GM12878 (cell line): ENCODE data around the gene DDX54. TPM values are rescaled to one million over a fixed set of nuclear protein-coding genes. Genes with fewer than 3 reads are reported as not detected.

ENCODE experiments used
- ATAC-seq: fragments of 200-7000 bp; cut with Tn5 transposase; 3 replicates; pipeline ENCODE4 v1.9.1; 2020; ENCODE audit warnings: mild to moderate bottlenecking, moderate library complexity
- BruUV-seq: library from RNA; stranded (reverse); fragments of 400-500 nt; replicated peaks from 2 replicates; lab custom pipeline; 2021; lab: Mats Ljungman, UMichigan
- CTCF ChIA-PET: fragments of 300-600 bp; sonication (Branson Sonifier 250); formaldehyde crosslinking; extraction: SDS; loops from one replicate; lab custom pipeline; 2021; ENCODE audit warnings: inconsistent platforms; lab: Yijun Ruan, JAX
- POLR2A ChIA-PET: fragments of 350-600 bp; formaldehyde crosslinking; extraction: SDS; loops from one replicate; lab custom pipeline; 2021; ENCODE audit warnings: inconsistent platforms; lab: Charles Lee
- RAD21 ChIA-PET: fragments of 300-600 bp; sonication (Branson Sonifier 250); formaldehyde crosslinking; loops from one replicate; lab custom pipeline; 2023; ENCODE audit warnings: antibody characterized with exemption; ENCODE audit not compliant: unreplicated experiment; lab: Charles Lee
- SMC1A ChIA-PET: fragments of 300-600 bp; sonication (Branson Sonifier 250); formaldehyde crosslinking; loops from one replicate; lab custom pipeline; 2023; ENCODE audit not compliant: unreplicated experiment, uncharacterized antibody; lab: Charles Lee
- DNase-seq: peaks from one replicate; pipeline ENCODE4 v3.0.0-alpha.2; 2011; ENCODE audit warnings: low read depth, low spot score
- FAIRE-seq: peaks from 3 replicates; lab custom pipeline; 2011; peaks lifted over from hg19 to GRCh38; lab: Jason Lieb, UNC
- H2AFZ ChIP-seq: 2 replicates; pipeline ENCODE4 v1.6.0; 2011; ENCODE audit warnings: low read depth, low read length, control low read depth; ENCODE audit not compliant: control insufficient read depth
- H3K27ac ChIP-seq: 2 replicates; pipeline ENCODE4 v1.5.1; 2011; ENCODE audit warnings: control low read depth; ENCODE audit not compliant: control insufficient read depth, insufficient read depth
- H3K27me3 ChIP-seq, 2 experiments: replicated peaks in 1 of 2; 2 replicates each; pipeline versions ENCODE4 v1.6.0 to v1.6.1; 2011; ENCODE audit warnings: low read length in 1 of 2; ENCODE audit not compliant: control insufficient read depth in 2 of 2, insufficient read depth in 2 of 2
- H3K36me3 ChIP-seq, 2 experiments: 2 replicates each; pipeline ENCODE4 v1.5.1; 2011; ENCODE audit warnings: low read length in 1 of 2; ENCODE audit not compliant: control insufficient read depth in 2 of 2, insufficient read depth in 2 of 2
- H3K4me1 ChIP-seq: 2 replicates; pipeline ENCODE4 v1.6.1; 2011; ENCODE audit warnings: mild to moderate bottlenecking, low read length, moderate library complexity, mixed read lengths; ENCODE audit not compliant: control insufficient read depth, insufficient read depth
- H3K4me2 ChIP-seq: 2 replicates; pipeline ENCODE4 v1.6.0; 2011; ENCODE audit warnings: control low read depth; ENCODE audit not compliant: control insufficient read depth, insufficient read depth
- H3K4me3 ChIP-seq: fragments of 200-600 bp; sonication (generic); 2 replicates; pipeline ENCODE4 v1.5.1; 2016
- H3K79me2 ChIP-seq: 2 replicates; pipeline ENCODE4 v1.6.0; 2011; ENCODE audit warnings: low read length; ENCODE audit not compliant: control insufficient read depth, insufficient read depth
- H3K9ac ChIP-seq: 2 replicates; pipeline ENCODE4 v1.8.0; 2011; ENCODE audit warnings: low read length, control low read depth, mixed read lengths; ENCODE audit not compliant: control insufficient read depth, insufficient read depth
- H3K9me3 ChIP-seq: replicated peaks from 3 replicates; pipeline ENCODE4 v1.5.1; 2011; ENCODE audit warnings: mild to moderate bottlenecking, low read length; ENCODE audit not compliant: control insufficient read depth, insufficient read depth
- H4K20me1 ChIP-seq: 2 replicates; pipeline ENCODE4 v1.6.0; 2011; ENCODE audit not compliant: control insufficient read depth, insufficient read depth
- MTA2 ChIP-seq: fragments of 450-650 bp; IDR thresholded peaks from 2 replicates; pipeline ENCODE4 v1.6.1; 2016; ENCODE audit warnings: low read depth, mild to moderate bottlenecking, moderate library complexity
- POLR2AphosphoS5 ChIP-seq: IDR thresholded peaks from 2 replicates; pipeline ENCODE4 v1.6.1; 2011; ENCODE audit warnings: mild to moderate bottlenecking, low read length, inconsistent platforms
- SPI1 ChIP-seq: IDR thresholded peaks from 2 replicates; pipeline ENCODE4 v1.6.1; 2011; ENCODE audit warnings: low read depth, mild to moderate bottlenecking, low read length, moderate library complexity, borderline replicate concordance; ENCODE audit not compliant: insufficient read depth
- SRF ChIP-seq, 2 experiments: IDR thresholded peaks; 2 replicates each; pipeline ENCODE4 v1.6.1; 2011; ENCODE audit warnings: low read depth in 2 of 2, low read length in 2 of 2, mild to moderate bottlenecking in 1 of 2, moderate library complexity in 1 of 2
- TCF12 ChIP-seq: IDR thresholded peaks from 2 replicates; pipeline ENCODE4 v1.6.1; 2011; ENCODE audit warnings: low read depth, mild to moderate bottlenecking, low read length
- ZBTB11 ChIP-seq: fragments of 450-650 bp; formaldehyde crosslinking; IDR thresholded peaks from 2 replicates; pipeline ENCODE4 v1.5.0; 2022; ENCODE audit warnings: mild to moderate bottlenecking, missing genetic modification characterization
- ZNF24 ChIP-seq: fragments of 450-650 bp; IDR thresholded peaks from 2 replicates; pipeline ENCODE4 v1.6.1; 2017; ENCODE audit warnings: antibody characterized with exemption, mild to moderate bottlenecking
- ZZZ3 ChIP-seq: IDR thresholded peaks from 2 replicates; pipeline ENCODE4 v1.6.1; 2011; ENCODE audit warnings: low read depth; ENCODE audit not compliant: control insufficient read depth, insufficient read length
- whole genome bisulfite sequencing: methylation state at CpG from one replicate; pipeline ENCODE4 v1.1.6; 2016; ENCODE audit warnings: low lambda C conversion rate; ENCODE audit not compliant: insufficient replicate concordance, insufficient coverage; ENCODE audit errors: missing lambda C conversion rate; 5-methylcytosine and 5-hydroxymethylcytosine counted together
- in situ Hi-C: fragments of 300-500 bp; cut with MboI; formaldehyde crosslinking; loops from 9 replicates; pipeline ENCODE4 v1.14.3; 2018; ENCODE audit warnings: mixed read lengths
- intact Hi-C: fragments of 100-400 bp; cut with micrococcal nuclease; formaldehyde crosslinking; loops from one replicate; pipeline ENCODE4 v1.14.2; 2022; ENCODE audit not compliant: unreplicated experiment
- polyA plus RNA-seq, 11 experiments: library from polyadenylated mRNA; depleted of rRNA in 4 of 11; unstranded in 6 of 11; stranded (reverse) in 5 of 11; fragments of >200 nt; fragmentation: Nextera tagmentation in 4 of 11; fragmentation: Illumina TruSeq in 1 of 11; extraction: Ambion mirVana in 4 of 11; extraction: Trizol in 1 of 11; gene quantifications; 1 replicate in 1 of 11; 2 replicates in 10 of 11; pipeline versions ENCODE4 v1.2.1 to v1.2.3, GENCODE V29; 2011 to 2016; ENCODE audit warnings: inconsistent platforms in 2 of 11, missing spikeins in 2 of 11, low read depth in 1 of 11
- total RNA-seq, 4 experiments: library from RNA; depleted of rRNA in 3 of 4; stranded (reverse); fragments of >200 nt in 3 of 4; fragmentation: Illumina TruSeq in 1 of 4; extraction: Trizol in 1 of 4; gene quantifications; 2 replicates each; pipeline versions ENCODE4 v1.2.1 to v1.2.3, GENCODE V29; 2013 to 2021
- TF ChIP-seq, protein P1 (sequence below): fragments of 450-650 bp; IDR thresholded peaks from 2 replicates; pipeline ENCODE4 v1.6.1; 2016; ENCODE audit warnings: mild to moderate bottlenecking, moderate library complexity, borderline replicate concordance
- TF ChIP-seq, protein P2 (sequence below): IDR thresholded peaks from 2 replicates; pipeline ENCODE4 v1.6.1; 2012; ENCODE audit warnings: low read depth, low read length, improper control_type of control experiment

Gene DDX54
- total and polyA plus RNA-seq, 10 of the 15 experiments (the other 5 are each of a cell fraction or from before 2014, with no cell fraction given), result 1.9 to 115 (median 56.3) TPM

- TF ChIP-seq, protein P1, sequence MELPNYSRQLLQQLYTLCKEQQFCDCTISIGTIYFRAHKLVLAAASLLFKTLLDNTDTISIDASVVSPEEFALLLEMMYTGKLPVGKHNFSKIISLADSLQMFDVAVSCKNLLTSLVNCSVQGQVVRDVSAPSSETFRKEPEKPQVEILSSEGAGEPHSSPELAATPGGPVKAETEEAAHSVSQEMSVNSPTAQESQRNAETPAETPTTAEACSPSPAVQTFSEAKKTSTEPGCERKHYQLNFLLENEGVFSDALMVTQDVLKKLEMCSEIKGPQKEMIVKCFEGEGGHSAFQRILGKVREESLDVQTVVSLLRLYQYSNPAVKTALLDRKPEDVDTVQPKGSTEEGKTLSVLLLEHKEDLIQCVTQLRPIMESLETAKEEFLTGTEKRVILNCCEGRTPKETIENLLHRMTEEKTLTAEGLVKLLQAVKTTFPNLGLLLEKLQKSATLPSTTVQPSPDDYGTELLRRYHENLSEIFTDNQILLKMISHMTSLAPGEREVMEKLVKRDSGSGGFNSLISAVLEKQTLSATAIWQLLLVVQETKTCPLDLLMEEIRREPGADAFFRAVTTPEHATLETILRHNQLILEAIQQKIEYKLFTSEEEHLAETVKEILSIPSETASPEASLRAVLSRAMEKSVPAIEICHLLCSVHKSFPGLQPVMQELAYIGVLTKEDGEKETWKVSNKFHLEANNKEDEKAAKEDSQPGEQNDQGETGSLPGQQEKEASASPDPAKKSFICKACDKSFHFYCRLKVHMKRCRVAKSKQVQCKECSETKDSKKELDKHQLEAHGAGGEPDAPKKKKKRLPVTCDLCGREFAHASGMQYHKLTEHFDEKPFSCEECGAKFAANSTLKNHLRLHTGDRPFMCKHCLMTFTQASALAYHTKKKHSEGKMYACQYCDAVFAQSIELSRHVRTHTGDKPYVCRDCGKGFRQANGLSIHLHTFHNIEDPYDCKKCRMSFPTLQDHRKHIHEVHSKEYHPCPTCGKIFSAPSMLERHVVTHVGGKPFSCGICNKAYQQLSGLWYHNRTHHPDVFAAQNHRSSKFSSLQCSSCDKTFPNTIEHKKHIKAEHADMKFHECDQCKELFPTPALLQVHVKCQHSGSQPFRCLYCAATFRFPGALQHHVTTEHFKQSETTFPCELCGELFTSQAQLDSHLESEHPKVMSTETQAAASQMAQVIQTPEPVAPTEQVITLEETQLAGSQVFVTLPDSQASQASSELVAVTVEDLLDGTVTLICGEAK, result no peak
- TF ChIP-seq ZBTB11 (CRISPR knock-in tag), result no peak
- no peak for TF ChIP-seq SRF (IDR thresholded peaks at IDR 0.05; ENCODE audit: low read depth in 2 of 2, low read length in 2 of 2)
- TF ChIP-seq, all 136 proteins: peak for 0
Observed at GRCh38 chr12:113133036-113133435, 52.2 kb downstream of the DDX54 start (continued).

- Histone ChIP-seq H3K4me3 (no peak overlapping the region), H3K27me3 (no peaks in the 10 kb centered on the region; a peak in 2 of 4 replicates), H3K4me2 (no peak overlapping the region), H3K9me3 (no peaks in the 10 kb centered on the region), H3K36me3 (no peaks in the 10 kb centered on the region), H3K4me1 (peaks cover 3% of the 10 kb centered on the region; the same call in 1 of the 2 replicates), H3K9ac (no peak overlapping the region), H2AFZ (no peak overlapping the region), H4K20me1 (no peaks in the 10 kb centered on the region), H3K79me2 (no peaks in the 10 kb centered on the region), H3K27ac (no peak overlapping the region)
- ATAC-seq, result no peak
- RAD21 ChIA-PET, result interaction anchor here (0.9 to 2.1 kb wide), 3 partner anchors 22 to 83 kb away, joined by 3 to 7 read pairs (median 3); no protein-coding TSS in a partner anchor
- FAIRE-seq, result no peak
- intact Hi-C loops, result no loop called here
- DNase-seq, result no peak
- in situ Hi-C loops, result no loop called here
- 44% methylated on average over 1 of the region's 1 CpG for WGBS
- BruUV-seq, result no TSS peak
- CTCF ChIA-PET, result interaction anchor here (0.9 to 3.5 kb wide), 9 partner anchors 22 to 231 kb away, joined by 3 to 14 read pairs (median 3); no protein-coding TSS in a partner anchor
- SMC1A ChIA-PET, result interaction anchor here (1.1 to 1.2 kb wide), 2 partner anchors 25 to 42 kb away, joined by 4 read pairs; no protein-coding TSS in a partner anchor
- POLR2A ChIA-PET, result no interaction called here
- TF ChIP-seq POLR2AphosphoS5, result no peak
- no peak for TF ChIP-seq MTA2
- no peak for TF ChIP-seq ZNF24
- TF ChIP-seq ZZZ3, result no peak
- TF ChIP-seq SPI1, result no peak
- no peak for TF ChIP-seq TCF12
- TF ChIP-seq, protein P2, sequence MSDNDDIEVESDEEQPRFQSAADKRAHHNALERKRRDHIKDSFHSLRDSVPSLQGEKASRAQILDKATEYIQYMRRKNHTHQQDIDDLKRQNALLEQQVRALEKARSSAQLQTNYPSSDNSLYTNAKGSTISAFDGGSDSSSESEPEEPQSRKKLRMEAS, result no peak
Observed at GRCh38 chr12:113131556-113131955, 53.7 kb downstream of the DDX54 start.
